ENCODE data around the gene CLRN1.

DNA sequence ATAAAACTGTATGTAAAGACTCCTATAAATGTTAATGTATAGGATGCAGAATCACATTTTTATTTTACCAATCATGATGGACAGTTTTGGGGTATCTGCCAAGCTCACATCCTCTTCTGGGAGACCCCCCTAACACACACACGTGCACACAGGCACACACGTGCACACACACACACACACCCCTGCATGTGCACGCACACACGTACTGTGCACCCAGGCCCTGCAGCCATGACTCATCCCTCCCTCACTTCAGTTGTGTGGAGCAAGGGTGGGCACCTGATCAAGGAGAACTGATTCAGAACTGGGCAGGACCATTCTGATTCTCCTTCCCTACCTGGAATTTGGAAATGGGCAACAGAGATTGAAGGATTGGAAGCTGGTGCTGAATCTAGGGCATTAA lies 51.3 kb downstream of the CLRN1 start:
- TF ChIP-seq, protein P1, sequence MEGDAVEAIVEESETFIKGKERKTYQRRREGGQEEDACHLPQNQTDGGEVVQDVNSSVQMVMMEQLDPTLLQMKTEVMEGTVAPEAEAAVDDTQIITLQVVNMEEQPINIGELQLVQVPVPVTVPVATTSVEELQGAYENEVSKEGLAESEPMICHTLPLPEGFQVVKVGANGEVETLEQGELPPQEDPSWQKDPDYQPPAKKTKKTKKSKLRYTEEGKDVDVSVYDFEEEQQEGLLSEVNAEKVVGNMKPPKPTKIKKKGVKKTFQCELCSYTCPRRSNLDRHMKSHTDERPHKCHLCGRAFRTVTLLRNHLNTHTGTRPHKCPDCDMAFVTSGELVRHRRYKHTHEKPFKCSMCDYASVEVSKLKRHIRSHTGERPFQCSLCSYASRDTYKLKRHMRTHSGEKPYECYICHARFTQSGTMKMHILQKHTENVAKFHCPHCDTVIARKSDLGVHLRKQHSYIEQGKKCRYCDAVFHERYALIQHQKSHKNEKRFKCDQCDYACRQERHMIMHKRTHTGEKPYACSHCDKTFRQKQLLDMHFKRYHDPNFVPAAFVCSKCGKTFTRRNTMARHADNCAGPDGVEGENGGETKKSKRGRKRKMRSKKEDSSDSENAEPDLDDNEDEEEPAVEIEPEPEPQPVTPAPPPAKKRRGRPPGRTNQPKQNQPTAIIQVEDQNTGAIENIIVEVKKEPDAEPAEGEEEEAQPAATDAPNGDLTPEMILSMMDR (IDR thresholded peaks at IDR 0.05): no peak
- TF ChIP-seq POLR2A (IDR thresholded peaks at IDR 0.05) (no peak), EP300 (IDR thresholded peaks at IDR 0.05; ENCODE audit: low read depth) (no peak)

Data from transverse colon (tissue), 3 donors.